Left kidney (tissue), 2 donors: Measurements from ENCODE around the gene SBF2. TPM values are rescaled to one million over a fixed set of nuclear protein-coding genes. Genes with fewer than 3 reads are reported as not detected.
"Not testable (repeated sequence)": the region's sequence is repeated elsewhere in the genome, so short reads cannot be mapped to it uniquely, and the experiment has no call there.

Source experiments
- DNase-seq: peaks from one replicate; pipeline ENCODE4 v3.0.0-alpha.2; 2013
- polyA plus RNA-seq: library from polyadenylated mRNA; unstranded; fragments of 120-200 nt; gene quantifications from one replicate; pipeline ENCODE4 v1.2.1, GENCODE V29; 2013; ENCODE audit not compliant: insufficient read length

The SBF2 gene
- polyA plus RNA-seq, 1 donor: 65.7 TPM

DNA sequence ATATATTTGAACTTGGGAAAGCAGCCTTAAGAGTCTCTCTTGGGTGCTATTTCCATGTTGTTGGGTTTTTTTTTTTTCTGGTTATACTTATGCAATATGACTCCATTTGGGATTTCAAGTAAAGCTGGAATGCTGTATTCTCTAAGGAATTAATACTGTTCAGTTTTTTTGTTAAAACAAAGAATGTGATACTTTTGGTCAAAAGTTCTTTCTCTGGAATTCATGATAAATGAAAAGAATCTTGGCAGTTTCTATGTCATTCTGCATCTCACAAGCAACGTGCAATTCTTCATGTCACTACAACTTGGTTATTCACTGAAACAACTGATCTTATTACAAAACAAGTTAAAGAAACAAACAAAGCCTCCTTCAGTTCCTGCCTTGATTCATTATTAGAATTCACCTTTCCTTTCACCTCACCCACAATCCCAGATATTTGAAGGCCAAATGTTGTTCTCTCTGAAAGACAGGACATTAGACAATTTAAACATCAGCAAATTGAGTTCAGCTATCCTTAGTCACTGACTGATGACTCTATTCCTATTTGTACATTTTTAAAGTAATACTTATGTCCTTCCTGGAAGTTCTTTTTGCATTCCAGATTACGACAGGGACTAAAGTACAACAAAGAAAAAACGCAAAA lies 176.2 kb downstream of the SBF2 start:
- DNase-seq: no peak

DNA sequence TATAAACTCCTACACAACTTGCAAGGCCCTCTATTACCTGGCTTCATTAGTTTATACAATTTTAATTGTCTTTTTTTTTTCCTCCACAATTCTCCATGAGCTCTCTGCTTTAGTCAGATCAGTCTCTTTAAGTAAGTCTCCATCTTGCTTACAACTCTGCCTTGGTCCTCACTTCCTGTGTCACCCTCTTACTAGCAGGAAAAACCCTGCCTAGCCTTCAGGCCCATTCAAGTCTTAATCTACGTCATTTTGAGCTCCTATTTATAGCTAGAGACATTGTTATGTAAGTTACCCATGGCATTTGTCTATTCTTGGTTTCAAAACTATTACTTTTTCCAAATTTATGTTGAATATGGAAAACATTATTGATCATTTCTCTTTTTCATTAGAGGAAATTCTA lies 177.4 kb downstream of the SBF2 start:
- DNase-seq: no peak

DNA sequence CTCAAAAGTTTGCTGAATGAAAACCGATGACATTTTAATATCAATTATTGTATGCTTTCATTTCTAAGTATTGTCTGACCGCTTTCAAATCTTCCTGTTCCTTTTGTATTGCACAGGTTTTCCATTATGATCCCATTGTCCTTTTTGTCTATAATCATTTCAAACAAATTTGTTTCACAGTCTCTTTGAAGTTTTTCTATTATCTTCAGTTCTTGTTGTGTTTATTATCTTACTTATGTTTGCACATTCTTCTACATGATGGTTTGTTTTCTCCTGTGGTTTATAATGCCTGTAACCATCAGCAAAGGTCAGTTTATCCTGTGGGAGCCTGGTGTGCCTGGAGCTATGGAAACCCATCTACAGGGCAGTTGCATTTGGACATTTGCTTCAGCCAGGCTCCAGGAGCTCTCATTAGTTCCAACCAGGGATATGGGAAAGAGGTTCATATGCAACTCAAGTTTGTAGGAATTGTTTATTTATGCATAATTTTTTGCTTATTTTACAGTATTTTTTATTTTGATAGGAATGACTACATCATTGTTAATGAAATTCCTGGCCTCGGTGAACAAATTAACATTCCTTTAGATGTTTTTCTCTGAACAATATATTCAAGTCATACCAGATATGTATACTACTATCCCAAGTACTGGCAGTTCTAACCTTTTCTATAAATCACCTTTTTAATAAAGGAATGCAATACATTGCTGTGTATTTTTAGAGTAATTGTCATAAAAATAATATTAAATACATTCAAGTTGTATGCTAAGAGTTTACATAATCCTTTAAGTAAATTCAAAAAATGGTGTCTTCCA lies 179.2 kb downstream of the SBF2 start:
- DNase-seq: no peak

DNA sequence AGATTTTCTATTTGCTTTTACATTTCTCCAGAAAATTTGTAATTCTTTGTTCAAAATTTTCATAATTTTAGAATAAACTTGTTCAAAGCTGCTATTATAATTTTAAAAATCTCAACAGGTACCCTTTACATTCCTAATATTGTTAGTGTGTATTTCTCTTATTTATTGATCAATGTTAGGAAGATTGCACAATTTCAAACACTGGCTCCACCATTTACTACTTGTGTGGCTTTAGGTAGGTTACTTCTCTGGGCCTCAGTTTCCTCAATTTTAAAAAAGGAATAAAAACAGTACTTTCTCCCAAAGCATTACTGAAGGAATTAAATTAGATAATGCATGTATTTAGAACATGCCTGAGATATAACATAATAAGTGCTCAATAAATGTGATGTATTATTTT lies 180.2 kb downstream of the SBF2 start:
- no peak for DNase-seq

DNA sequence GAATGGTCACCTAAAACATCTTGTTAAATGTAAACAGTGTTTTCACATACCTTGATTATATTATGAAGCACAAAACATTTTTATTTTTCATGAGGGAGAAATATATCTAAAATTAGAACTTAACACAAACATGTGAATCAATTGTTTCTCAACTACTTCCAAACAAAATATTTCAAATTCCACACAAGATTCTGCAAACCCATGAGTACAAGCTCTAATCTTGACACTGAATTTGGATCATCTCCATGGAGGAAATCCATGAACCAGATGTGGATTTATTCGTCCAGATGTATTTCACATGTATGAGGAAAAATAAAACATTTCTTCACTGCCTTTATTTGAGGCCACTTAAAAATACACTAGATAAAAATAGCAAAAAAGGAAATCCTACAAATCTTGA lies 184.2 kb downstream of the SBF2 start:
- no peak for DNase-seq

DNA sequence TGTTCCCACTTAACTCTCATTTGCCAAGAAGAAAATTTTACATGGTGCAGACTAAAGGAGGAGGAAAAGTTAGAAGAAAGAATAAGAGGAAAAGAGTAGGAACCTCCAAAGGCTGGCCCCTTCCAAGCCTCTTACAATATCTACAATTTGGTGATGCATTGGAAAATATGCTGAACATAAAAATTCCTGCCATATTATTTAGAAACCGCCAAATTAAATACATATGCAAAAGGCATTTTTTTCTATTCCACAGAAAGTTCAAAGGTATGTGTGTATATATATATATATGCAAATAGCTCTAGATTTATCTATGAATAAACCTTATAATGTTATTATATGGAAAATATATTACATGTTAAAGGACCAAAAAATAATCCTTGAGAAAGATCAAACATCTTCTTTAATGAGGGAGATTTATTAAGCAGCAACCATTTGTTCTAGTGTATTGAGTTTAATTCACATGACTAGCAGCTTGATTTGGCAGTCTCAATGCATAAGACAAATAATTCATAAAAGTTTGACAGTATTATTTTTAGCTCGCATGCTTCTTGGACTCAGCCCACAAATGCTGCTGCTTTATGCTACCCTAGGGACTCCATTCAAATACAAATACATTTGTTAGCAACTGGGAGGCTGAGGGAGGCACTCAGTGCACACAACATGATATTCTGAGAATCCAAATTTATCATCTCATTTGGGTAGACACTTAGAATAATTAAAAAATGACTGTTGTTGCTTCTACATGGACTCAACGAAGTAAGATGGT lies 184.9 kb downstream of the SBF2 start:
- peak; percentile 55 for DNase-seq

DNA sequence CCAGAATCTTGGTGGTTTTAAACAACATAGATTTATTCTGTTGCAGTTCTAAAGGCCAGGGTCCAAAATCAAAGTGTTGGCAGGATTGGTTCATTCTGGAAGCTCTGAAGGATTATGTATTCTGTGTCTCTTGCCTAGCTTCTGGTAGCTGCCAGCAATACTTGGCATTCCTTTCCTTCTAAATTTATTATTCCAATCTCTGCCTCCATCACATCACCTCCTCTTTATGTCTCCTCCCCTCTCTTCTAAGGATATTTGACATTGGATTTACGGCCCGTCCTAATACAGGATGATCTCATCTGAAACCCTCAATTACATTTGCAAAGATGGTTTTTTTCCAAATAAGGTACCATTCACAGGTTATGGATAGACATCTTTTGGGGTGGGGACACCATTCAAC lies 186.5 kb downstream of the SBF2 start:
- DNase-seq: no peak

DNA sequence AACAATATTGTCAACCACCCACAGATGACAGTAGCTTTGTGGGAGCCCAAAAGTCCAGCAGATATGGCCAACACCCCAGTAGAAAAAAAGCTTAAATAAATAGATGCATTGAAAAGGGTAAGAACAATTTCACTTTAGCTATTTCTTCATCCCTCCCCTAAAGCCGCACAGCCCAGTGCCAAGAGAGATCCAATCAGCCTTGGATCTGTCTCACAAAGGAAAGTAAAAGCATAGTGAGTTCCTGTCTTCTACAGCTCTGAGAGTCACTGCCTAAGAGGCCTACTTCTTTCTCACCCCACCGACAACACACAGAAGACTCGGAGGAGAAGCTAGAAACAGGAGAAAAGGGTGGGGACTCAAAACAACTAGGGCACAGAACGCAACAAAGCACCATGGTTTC lies 196.4 kb downstream of the SBF2 start:
- no peak for DNase-seq

DNA sequence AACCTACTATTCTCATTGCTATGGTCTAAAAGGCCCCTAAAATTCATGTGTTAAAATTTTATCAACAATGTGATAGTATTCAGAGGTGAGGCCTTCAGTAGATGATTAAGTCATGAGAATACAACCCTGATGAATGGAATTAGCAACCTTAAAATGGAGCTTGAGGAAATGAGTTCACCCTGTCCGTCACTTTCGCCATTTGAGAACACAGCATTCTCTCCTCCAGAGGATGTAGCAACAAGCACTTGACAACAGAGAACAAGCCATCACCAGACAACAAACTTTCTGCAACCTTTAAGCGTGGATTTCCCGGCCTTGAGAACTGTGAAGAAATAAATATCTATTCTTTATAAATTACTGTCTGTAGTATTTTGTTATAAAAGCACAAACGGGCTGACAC lies 197.0 kb downstream of the SBF2 start:
- no peak for DNase-seq

DNA sequence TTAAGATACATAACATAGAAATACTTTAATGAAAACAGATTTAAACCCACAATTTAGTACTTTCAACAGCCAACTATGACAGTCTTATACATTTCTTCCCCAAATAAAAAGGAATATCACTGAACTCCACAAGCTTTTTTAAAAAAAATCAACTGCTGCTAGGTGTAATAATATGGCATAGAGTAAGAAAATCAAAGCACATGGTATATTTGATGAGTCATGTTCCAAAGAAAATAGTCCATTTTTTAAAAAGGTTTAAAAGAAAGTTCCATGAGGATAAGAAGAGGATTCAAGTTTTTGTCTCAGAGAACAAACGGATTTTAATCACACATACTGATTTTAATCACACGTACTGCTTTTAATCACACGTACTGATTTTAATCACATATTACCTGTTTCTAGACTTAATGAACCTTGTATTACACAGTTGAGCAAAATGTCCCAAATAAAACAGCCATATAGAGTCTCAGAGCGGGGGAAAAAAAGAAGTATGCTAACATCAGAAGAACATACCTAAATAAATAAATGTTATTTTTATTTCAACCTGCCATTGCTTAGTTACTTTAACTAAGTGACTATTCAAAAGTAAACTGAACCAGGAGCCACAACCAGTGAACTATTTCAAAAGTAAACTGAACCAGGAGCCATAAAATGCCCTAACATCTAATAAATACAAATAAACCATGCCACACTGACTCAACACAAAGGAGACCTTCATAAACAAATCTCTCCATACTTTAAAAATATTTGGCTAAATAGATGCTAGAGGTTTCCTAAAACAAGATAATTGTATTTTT lies 198.4 kb downstream of the SBF2 start:
- no peak for DNase-seq

DNA sequence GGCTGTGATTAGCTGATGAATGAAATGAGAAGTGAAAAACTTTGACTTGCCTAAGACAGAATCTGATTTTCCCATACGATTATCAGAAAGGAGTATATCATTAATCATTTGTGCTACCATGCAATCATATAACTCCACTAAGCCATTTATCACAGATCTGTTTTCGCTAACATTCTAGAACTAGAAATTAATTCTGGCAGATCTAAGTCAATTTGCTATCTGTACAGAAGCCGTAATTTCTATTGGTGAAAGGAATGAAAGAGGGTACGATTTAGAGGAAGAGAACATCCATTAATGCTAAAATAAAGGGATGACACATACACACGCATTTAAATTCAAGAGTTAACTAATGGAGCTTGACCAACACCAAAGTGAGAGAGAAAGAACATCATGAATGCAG lies 201.6 kb downstream of the SBF2 start:
- no peak for DNase-seq

DNA sequence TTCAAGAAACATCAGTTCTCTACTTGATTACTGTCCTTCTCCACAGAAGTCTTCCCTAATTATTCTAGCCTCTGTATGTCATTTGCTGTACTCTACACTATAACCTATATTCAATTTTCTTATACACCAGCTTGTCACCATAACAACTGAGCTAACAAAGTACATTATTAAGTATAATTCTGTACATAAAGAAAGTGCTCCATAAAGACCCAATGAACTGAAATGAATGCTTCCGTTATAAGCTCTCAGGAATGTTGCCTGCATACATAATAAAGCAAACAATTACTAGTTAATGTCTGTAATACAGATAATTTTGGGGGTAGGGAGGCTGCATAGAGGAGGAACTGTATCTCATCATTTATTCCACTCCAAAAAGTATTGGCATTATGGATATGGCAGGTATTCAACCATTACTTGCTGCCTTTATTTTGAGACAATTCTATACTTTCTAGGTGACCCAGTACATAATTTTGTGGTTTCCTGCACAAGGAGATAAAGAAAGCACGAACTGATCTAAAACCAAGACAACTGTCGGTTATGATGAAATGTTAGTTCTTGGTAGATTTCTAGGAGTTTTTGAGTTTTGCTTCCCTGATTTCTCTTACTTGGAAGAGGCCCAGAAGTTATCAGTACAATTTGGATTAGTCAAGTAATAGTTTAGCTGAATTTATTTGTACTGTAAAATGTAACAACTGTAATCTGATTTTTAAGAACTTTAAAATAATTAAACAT lies 202.5 kb downstream of the SBF2 start:
- no peak for DNase-seq

DNA sequence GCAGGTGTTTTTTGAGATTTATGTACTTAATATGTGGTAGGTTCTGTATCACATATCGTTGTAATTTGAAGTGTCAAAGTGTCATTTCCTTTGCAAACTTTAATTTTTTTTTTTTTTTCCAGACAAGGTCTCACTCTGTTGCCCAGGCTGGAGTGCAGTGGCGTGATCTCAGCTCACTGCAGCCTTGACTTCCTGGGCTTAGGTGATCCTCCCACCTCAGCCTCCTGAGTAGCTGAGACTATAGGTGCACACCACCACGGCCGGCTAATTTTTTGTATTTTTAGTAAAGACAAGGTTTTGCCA lies 206.1 kb downstream of the SBF2 start:
- DNase-seq: not testable (repeated sequence)

DNA sequence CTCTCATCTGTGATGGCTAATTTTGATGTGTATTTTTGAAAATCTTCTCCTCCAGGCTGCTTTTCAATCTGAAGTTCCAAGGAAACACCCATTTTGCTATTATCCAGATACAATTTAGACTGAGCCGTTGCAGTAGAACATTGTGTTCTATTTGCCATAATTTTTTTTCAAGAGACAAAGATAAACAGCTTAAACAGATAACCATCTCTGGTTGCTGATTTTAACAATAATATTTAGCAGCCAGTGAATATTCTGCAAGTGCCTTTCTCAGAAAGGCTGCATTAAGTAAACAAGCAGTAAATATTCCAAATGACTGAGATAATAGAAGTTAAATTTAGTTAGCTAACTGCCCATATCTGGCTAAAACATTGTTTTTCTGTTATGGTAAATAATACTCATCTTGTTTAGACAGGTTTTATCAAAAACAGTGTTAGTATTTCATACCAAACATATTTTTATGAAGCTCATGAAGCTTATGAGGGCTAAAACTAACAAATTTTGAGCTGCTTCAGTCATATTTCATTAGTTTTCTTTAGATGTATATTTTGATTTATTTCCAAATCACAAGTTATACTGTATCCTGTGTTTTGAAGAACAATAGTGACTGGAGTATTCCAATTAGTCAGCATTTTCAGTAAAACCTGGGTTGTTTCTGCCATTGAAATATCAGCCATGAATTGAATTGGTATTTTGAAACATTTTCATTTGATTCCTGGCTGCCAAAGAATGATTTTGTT lies 206.7 kb downstream of the SBF2 start:
- DNase-seq: no peak

DNA sequence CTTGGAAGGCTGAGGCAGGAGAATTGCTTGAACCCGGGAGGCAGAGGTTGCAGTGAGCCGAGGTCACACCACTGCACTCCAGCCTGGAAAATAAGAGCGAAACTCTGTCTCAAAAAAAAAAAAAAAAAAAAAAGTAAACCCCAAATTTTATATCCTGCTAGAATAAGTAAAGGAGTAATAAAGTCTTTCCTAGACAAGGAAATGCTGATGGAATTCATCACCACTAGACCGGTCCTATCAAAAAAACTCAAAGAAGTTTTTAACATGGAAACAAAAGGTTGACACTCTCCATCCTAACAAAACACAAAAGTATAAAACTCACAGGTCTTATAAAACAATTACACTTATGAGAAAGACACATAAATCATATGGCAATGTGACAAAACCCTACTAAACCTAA lies 213.9 kb downstream of the SBF2 start:
- DNase-seq: no peak

DNA sequence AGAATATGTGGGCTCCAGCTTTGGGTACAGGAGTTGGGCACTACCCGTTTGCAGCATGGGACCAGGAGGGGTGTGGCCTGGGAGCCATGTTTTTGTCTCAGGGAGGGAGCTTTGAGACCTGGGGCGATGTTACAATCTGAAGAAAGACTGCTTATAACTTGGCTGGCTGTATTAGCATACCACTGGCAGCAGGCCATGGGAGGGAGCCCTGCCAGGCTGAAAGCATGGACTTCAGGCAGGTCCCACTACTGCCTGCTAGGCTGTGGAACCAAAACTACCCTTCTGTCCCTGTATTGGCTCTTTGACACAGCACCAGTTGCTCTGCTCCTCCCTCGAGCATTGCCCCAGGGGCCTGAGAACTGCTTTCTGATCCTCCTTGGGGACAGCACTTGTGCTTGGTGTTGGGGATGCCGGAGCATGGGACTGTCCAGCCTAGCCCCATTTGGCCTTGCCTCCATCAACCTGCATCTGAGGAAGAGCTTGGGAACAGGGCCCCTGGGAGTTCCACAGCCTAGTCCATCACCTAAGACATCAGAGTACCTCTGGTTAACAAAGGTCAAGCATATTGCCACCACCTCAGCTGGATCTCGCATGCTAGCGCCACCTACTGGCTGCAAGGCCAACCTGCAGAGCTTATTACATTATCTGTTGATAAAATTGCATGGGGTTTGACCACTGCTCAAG lies 217.4 kb downstream of the SBF2 start:
- no peak for DNase-seq

DNA sequence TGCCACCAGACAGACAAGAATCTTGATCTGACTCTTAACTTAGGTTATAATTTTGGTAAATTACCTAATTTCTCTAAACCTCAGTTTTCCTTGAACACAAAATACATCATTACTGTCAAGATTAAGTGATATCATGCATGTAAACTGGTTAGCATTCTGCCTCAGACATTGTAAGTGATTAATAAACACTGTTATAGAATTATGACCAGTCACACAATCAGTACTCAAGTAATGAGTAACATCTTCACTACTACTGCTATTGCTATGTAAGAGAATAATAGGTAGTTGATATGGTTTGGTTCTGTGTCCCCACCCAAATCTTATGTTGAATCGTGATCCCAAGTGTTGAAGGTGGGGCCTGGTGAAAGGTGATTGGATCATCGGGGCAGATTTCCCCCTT lies 218.9 kb downstream of the SBF2 start:
- no peak for DNase-seq

DNA sequence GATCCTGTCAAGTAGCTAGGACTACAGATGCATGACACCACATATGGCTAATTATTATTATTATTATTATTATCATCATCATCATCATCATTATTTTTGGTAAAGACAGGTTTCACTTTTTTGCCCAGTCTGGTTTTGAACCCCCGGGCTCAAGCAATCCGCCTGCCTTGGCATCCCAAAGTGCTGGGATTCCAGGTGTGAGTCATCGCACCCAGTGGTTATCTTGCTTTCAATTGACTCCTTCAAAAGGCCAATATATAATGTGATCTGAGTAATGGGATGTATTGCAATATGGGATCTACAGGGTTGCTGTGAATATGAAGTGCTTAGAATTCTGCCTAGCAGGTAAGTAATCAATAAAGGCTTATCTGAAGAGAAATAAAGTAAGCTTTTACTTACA lies 221.2 kb downstream of the SBF2 start:
- DNase-seq: no peak

DNA sequence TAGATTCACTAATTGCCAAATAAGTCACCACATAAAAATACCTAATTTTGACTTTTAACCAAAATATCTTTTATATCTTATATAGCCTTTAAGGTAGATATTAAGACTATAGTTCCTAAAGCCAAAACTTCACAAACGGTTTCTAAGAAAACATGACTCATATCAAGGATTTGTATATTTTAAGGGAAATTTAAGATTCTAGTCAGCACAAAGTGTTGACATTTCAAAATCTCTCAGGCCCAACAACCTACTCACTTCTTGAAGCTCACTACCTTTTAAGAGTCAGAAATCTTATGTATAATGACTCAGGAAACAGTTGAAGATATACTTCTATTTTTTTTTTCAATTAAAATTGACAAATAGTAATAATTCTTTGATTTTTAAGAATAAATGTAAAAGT lies 221.9 kb downstream of the SBF2 start:
- DNase-seq: no peak

DNA sequence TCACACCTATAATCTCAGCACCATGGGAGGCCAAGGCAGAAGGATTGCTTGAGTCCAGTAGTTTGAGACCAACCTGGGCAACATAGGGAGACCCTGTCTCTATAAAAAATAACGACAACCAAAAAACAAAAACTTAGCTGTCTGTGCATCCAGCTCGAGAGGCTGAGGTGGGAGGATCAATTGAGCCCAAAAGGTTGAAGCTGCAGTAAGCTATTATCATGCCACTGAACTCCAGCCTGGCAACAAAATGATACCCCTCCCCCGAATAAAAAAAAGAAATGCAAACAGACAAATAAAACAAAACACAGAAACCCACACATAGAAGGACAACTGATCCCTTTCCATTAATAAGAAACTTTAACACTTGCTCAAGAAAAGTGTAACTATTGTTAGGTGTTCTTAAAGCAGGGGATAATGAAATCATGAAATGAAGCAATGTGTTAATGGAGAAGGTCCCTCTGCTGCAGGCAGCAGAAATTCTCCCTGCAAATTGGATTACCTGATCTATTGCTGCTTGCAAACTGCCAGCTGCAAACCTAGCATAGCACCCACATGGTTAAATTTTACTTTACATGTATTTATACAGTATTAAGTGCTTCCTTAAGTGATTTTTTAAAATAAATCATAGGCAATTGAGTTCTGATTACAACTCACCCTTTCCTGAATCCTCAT lies 226.3 kb downstream of the SBF2 start:
- no peak for DNase-seq
